SK-N-SH treated with all-trans-retinoic acid at 6 μM for 48 hours (cell line): ENCODE measurements around the gene AOX1.

ENCODE experiments used
- BACH2 ChIP-seq: fragments of 250-450 bp; sonication (Bioruptor Pico); IDR thresholded peaks from 2 replicates; pipeline ENCODE4 v1.9.0; 2021; ENCODE audit warnings: mild to moderate bottlenecking, borderline replicate concordance
- CSRNP3 ChIP-seq: fragments of 250-450 bp; sonication (Bioruptor Pico); IDR thresholded peaks from 2 replicates; pipeline ENCODE4 v1.5.1; 2021; ENCODE audit warnings: mild to moderate bottlenecking, moderate library complexity
- ISL1 ChIP-seq: fragments of 250-450 bp; sonication (Bioruptor Pico); IDR thresholded peaks from 2 replicates; pipeline ENCODE4 v2.1.2; 2022; ENCODE audit warnings: mild to moderate bottlenecking, moderate library complexity
- OSR1 ChIP-seq: fragments of 250-450 bp; sonication (Bioruptor Pico); IDR thresholded peaks from 2 replicates; pipeline ENCODE4 v1.8.0; 2022; ENCODE audit warnings: moderate library complexity, mild to moderate bottlenecking, inconsistent platforms
- SNAI2 ChIP-seq: fragments of 250-450 bp; sonication (Bioruptor Pico); IDR thresholded peaks from 2 replicates; pipeline ENCODE4 v1.5.0; 2020; ENCODE audit warnings: mild to moderate bottlenecking, moderate library complexity
- TCF4 ChIP-seq: fragments of 250-450 bp; sonication (Bioruptor Pico); IDR thresholded peaks from 2 replicates; pipeline ENCODE4 v1.8.0; 2021; ENCODE audit warnings: mild to moderate bottlenecking, moderate library complexity, borderline replicate concordance
- ZFP30 ChIP-seq: fragments of 450-650 bp; formaldehyde crosslinking; IDR thresholded peaks from 2 replicates; pipeline ENCODE4 v1.5.0; 2022; ENCODE audit warnings: mild to moderate bottlenecking, moderate library complexity
- ZNF565 ChIP-seq: fragments of 450-650 bp; formaldehyde crosslinking; conservative IDR thresholded peaks from 2 replicates; pipeline ENCODE4 v1.5.0; 2020; ENCODE audit warnings: low read depth, mild to moderate bottlenecking, moderate library complexity
- ZNF70 ChIP-seq: fragments of 450-650 bp; formaldehyde crosslinking; IDR thresholded peaks from 2 replicates; pipeline ENCODE4 v1.5.0; 2020; ENCODE audit warnings: mild to moderate bottlenecking, moderate library complexity
- TF ChIP-seq, protein P1 (sequence below): fragments of 250-450 bp; sonication (Bioruptor Pico); IDR thresholded peaks from 2 replicates; pipeline ENCODE4 v1.8.0; 2020; ENCODE audit warnings: mild to moderate bottlenecking, moderate library complexity, borderline replicate concordance

- TF ChIP-seq SNAI2 (CRISPR knock-in tag) (no peak), TCF4 (CRISPR knock-in tag) (no peak), ZNF70 (CRISPR knock-in tag) (no peak), ZFP30 (CRISPR knock-in tag) (no peak), BACH2 (CRISPR knock-in tag) (no peak), ISL1 (CRISPR knock-in tag) (no peak), ZNF565 (no peak), CSRNP3 (CRISPR knock-in tag) (no peak), OSR1 (CRISPR knock-in tag) (no peak)
- TF ChIP-seq, protein P1, sequence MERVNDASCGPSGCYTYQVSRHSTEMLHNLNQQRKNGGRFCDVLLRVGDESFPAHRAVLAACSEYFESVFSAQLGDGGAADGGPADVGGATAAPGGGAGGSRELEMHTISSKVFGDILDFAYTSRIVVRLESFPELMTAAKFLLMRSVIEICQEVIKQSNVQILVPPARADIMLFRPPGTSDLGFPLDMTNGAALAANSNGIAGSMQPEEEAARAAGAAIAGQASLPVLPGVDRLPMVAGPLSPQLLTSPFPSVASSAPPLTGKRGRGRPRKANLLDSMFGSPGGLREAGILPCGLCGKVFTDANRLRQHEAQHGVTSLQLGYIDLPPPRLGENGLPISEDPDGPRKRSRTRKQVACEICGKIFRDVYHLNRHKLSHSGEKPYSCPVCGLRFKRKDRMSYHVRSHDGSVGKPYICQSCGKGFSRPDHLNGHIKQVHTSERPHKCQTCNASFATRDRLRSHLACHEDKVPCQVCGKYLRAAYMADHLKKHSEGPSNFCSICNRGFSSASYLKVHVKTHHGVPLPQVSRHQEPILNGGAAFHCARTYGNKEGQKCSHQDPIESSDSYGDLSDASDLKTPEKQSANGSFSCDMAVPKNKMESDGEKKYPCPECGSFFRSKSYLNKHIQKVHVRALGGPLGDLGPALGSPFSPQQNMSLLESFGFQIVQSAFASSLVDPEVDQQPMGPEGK (CRISPR knock-in tag): no peak
Observed at GRCh38 chr2:200677171-200677570, 91.4 kb downstream of the AOX1 start.
